Measurements from ENCODE around the gene GAS2.

The GAS2 gene

GRCh38 chr11:22787551-22788162, 121.2 kb downstream of the GAS2 start:
- Histone ChIP-seq H3K4me3 (no peak overlapping the region), H3K9me3 (replicated peaks in 1 of 11) (peaks cover 0 to 5% (median 0%) of the 10 kb centered on the region in 11 experiments; a peak in 2 of 22 replicates), H4K20me1 (no peaks in the 10 kb centered on the region), H3K27me3 (no peaks in the 10 kb centered on the region), H3K36me3 (no peaks in the 10 kb centered on the region), H3K27ac (no peak overlapping the region), H3K4me2 (no peak overlapping the region), H3K4me1 (no peaks in the 10 kb centered on the region), H3K9ac (no peak overlapping the region)
- no peak for TF ChIP-seq Cebpa-rat (IDR thresholded peaks at IDR 0.05)

- Histone ChIP-seq H3K27me3 (no peaks in the 10 kb centered on the region), H4K20me1 (no peaks in the 10 kb centered on the region), H3K36me3 (no peaks in the 10 kb centered on the region), H3K27ac (no peak overlapping the region), H3K4me1 (peaks cover 0 to 5% (median under 1%) of the 10 kb centered on the region in 10 experiments; a peak in 9 of 20 replicates), H3K9ac (no peak overlapping the region), H3K9me3 (replicated peaks in 1 of 11) (no peaks in the 10 kb centered on the region), H3K4me3 (no peak overlapping the region), H3K4me2 (no peak overlapping the region)
- TF ChIP-seq Cebpa-rat (IDR thresholded peaks at IDR 0.05): no peak
Observed at GRCh38 chr11:22792497-22792896, 126.1 kb downstream of the GAS2 start.

GRCh38 chr11:22795914-22796313, 129.5 kb downstream of the GAS2 start:
- H3K4me2 ChIP-seq: no peak overlapping the region
- H3K27me3 ChIP-seq: no peaks in the 10 kb centered on the region
- H3K9ac ChIP-seq: no peak overlapping the region
- H3K4me3 ChIP-seq: no peak overlapping the region
- no peaks in the 10 kb centered on the region for H4K20me1 ChIP-seq
- no peaks in the 10 kb centered on the region for H3K36me3 ChIP-seq
- TF ChIP-seq Cebpa-rat (IDR thresholded peaks at IDR 0.05): no peak
- H3K4me1 ChIP-seq: peaks cover 0 to 36% (median 26%) of the 10 kb centered on the region in 10 experiments; a peak in 17 of 20 replicates
- H3K9me3 ChIP-seq (replicated peaks in 1 of 11): no peaks in the 10 kb centered on the region
- no peak overlapping the region for H3K27ac ChIP-seq

- Histone ChIP-seq H3K36me3 (no peaks in the 10 kb centered on the region), H3K4me2 (peak overlapping the region in 2 of 11 experiments; percentile 6 to 91; a peak in 1 of 22 replicates), H3K4me3 (no peak overlapping the region), H4K20me1 (no peaks in the 10 kb centered on the region), H3K9ac (no peak overlapping the region), H3K4me1 (peaks cover 0 to 40% (median 26%) of the 10 kb centered on the region in 10 experiments; a peak in 17 of 20 replicates), H3K9me3 (replicated peaks in 1 of 11) (no peaks in the 10 kb centered on the region), H3K27ac (no peak overlapping the region), H3K27me3 (no peaks in the 10 kb centered on the region)
- no peak for TF ChIP-seq Cebpa-rat (IDR thresholded peaks at IDR 0.05)
Observed at GRCh38 chr11:22797047-22797446, 130.6 kb downstream of the GAS2 start.

GRCh38 chr11:22798901-22799300, 132.5 kb downstream of the GAS2 start:
- Histone ChIP-seq H4K20me1 (no peaks in the 10 kb centered on the region), H3K4me2 (peak overlapping the region in 9 of 11 experiments; percentile 7 to 91 (median 74); a peak in 16 of 22 replicates), H3K4me1 (peaks cover 0 to 40% (median 26%) of the 10 kb centered on the region in 10 experiments; a peak in 17 of 20 replicates), H3K36me3 (no peaks in the 10 kb centered on the region), H3K4me3 (peak overlapping the region in 2 of 10 experiments; percentile 16 to 30; a peak in 2 of 20 replicates), H3K9me3 (replicated peaks in 1 of 11) (no peaks in the 10 kb centered on the region), H3K27ac (no peak overlapping the region), H3K9ac (no peak overlapping the region), H3K27me3 (no peaks in the 10 kb centered on the region)
- no peak for TF ChIP-seq Cebpa-rat (IDR thresholded peaks at IDR 0.05)

- H3K9ac ChIP-seq: no peak overlapping the region
- H3K27ac ChIP-seq: no peak overlapping the region
- H3K36me3 ChIP-seq: no peaks in the 10 kb centered on the region
Observed at GRCh38 chr11:22800482-22800881, 134.1 kb downstream of the GAS2 start.

GRCh38 chr11:22802861-22803260, 136.4 kb downstream of the GAS2 start:
- Histone ChIP-seq H4K20me1 (no peaks in the 10 kb centered on the region), H3K4me3 (no peak overlapping the region), H3K4me1 (peaks cover 5 to 46% (median 34%) of the 10 kb centered on the region in 10 experiments), H3K9me3 (replicated peaks in 1 of 11) (peaks cover 0 to 6% (median 0%) of the 10 kb centered on the region in 11 experiments; a peak in 1 of 22 replicates), H3K4me2 (no peak overlapping the region), H3K9ac (no peak overlapping the region), H3K36me3 (no peaks in the 10 kb centered on the region), H3K27me3 (no peaks in the 10 kb centered on the region), H3K27ac (no peak overlapping the region)
- no peak for TF ChIP-seq Cebpa-rat (IDR thresholded peaks at IDR 0.05)

More at GRCh38 chr11:22800482-22800881, 134.1 kb downstream of the GAS2 start:
- Histone ChIP-seq H4K20me1 (no peaks in the 10 kb centered on the region), H3K4me1 (peaks cover 0 to 40% (median 26%) of the 10 kb centered on the region in 10 experiments; a peak in 15 of 20 replicates), H3K4me2 (peak overlapping the region in 6 of 11 experiments; percentile 72 to 91 (median 79); a peak in 10 of 22 replicates), H3K27me3 (no peaks in the 10 kb centered on the region), H3K9me3 (replicated peaks in 1 of 11) (no peaks in the 10 kb centered on the region), H3K4me3 (no peak overlapping the region)
- TF ChIP-seq Cebpa-rat (IDR thresholded peaks at IDR 0.05): no peak

GRCh38 chr11:22807391-22807790, 141.0 kb downstream of the GAS2 start:
- Histone ChIP-seq H3K27ac (peak overlapping the region in 7 of 11 experiments; percentile 32 to 73 (median 62); a peak in 11 of 22 replicates), H3K36me3 (peaks cover 0 to 13% (median 0%) of the 10 kb centered on the region in 11 experiments; a peak in 5 of 22 replicates), H3K9ac (0 out of 22 replicates have a peak overlapping the region, but pooled peaks of 1 of the 11 experiments have one; percentile 7), H3K9me3 (replicated peaks in 1 of 11) (peaks cover 22 to 33% (median 29%) of the 10 kb centered on the region in 11 experiments), H3K4me1 (peaks cover 14 to 26% (median 22%) of the 10 kb centered on the region in 10 experiments), H3K27me3 (no peaks in the 10 kb centered on the region), H3K4me3 (no peak overlapping the region), H4K20me1 (no peaks in the 10 kb centered on the region), H3K4me2 (peak overlapping the region; percentile 30 to 76 (median 58); a peak in 20 of 22 replicates)
- TF ChIP-seq Cebpa-rat (IDR thresholded peaks at IDR 0.05): no peak

GRCh38 chr11:22807855-22808570, 141.6 kb downstream of the GAS2 start:
- H3K36me3 ChIP-seq: peaks cover 0 to 13% (median 0%) of the 10 kb centered on the region in 11 experiments; a peak in 5 of 22 replicates
- peak overlapping the region; percentile 30 to 76 (median 58); a peak in 21 of 22 replicates for H3K4me2 ChIP-seq
- no peak for TF ChIP-seq Cebpa-rat (IDR thresholded peaks at IDR 0.05)
- no peak overlapping the region for H3K4me3 ChIP-seq
- H3K9ac ChIP-seq: peak overlapping the region in 3 of 11 experiments; percentile 7 to 37 (median 30); a peak in 1 of 22 replicates
- peak overlapping the region in 8 of 11 experiments; percentile 32 to 73 (median 59); a peak in 15 of 22 replicates for H3K27ac ChIP-seq
- H4K20me1 ChIP-seq: no peaks in the 10 kb centered on the region
- H3K9me3 ChIP-seq (replicated peaks in 1 of 11): peaks cover 22 to 33% (median 29%) of the 10 kb centered on the region in 11 experiments
- no peaks in the 10 kb centered on the region for H3K27me3 ChIP-seq
- H3K4me1 ChIP-seq: peaks cover 14 to 26% (median 22%) of the 10 kb centered on the region in 10 experiments

Data from BLaER1 treated with 17β-estradiol and CSF1 and Interleukin-3, amounts not matched to agents 10 nM and 100 nM (cell line).